Retina (tissue), 1 donor: ENCODE data around the gene LARP7.
A peak's percentile ranks its signal among the peaks of the same experiment; 100 is the strongest.
"Not testable (repeated sequence)": the region's sequence is repeated elsewhere in the genome, so short reads cannot be mapped to it uniquely, and the experiment has no call there.

Source experiments
- DNase-seq: peaks from one replicate; pipeline ENCODE4 v3.0.0-alpha.2; 2016

The LARP7 gene

DNA sequence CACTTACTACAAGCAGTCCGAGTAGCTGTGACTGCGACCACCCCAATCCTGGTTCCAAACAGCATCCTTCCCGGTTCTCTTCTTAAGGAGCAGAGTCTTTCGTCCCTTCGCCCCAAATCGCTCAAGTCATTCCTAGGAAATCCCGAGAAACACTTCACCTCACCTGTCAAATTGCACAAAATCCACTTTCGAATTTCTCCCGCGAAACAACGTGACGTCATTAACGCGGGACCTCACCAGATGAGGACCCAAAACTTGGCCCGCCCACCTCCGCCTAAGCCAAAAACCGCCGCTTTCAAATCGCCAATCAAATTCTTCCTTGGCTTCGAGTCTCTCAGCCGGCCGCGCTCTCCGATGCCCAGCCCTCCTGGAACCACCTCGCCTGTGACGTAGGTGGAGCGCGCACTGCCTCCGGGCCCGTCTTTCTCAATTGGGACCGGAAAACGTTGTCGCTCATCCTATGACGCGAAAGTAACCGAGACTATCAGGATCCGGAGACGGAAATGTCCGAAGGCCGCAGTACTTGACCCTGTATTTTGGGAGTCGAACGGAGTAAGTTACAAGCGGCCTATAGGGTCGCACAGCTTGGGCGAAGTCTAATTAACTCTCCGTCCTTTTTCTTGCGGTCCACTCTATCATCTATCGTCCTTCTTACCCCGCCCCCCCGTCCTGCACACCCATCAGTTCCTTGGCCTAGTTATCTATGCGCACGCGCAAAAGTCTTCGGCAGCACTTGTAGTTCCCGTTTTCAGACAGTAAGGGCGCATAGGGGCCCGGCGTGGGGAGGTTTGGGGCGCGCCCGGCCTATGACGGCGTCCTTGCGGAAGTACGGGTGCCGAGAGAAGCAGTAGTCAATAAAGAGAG, at the start of gene LARP7, which contains the start of gene ZGRF1:
Gene LARP7 (plus strand): TSS at position 456 of the 864 bp plus-strand sequence. CDS start 7,527 bp downstream, outside the sequence.
Gene ZGRF1 (minus strand): TSS at position 222 of the 864 bp plus-strand sequence. CDS start 3,733 bp downstream, outside the sequence.
- DNase-seq: peak; percentile 100

DNA sequence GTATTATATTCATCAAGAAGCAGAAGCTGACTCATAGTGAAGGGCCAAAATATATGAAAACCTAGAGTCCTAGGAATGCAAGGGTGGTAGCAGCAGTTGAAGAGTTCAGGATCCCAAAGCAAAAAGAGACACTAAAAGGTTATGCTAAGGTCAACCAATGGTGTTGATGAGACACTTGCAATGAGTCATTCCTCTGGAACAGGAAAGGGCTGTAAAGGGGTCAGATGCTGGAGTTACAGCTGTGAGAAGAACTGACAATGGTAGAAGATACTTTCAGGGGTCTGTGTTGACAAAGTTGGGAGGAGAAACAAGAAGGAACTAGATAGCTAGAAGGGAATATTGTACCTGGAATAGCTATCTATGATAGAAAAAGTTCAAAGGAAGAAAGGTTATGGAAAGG, 47.7 kb upstream of the LARP7 start:
- no peak for DNase-seq

- no peak for DNase-seq
Measured at GRCh38 chr4:112591593-112591992, 45.4 kb upstream of the LARP7 start.

DNA sequence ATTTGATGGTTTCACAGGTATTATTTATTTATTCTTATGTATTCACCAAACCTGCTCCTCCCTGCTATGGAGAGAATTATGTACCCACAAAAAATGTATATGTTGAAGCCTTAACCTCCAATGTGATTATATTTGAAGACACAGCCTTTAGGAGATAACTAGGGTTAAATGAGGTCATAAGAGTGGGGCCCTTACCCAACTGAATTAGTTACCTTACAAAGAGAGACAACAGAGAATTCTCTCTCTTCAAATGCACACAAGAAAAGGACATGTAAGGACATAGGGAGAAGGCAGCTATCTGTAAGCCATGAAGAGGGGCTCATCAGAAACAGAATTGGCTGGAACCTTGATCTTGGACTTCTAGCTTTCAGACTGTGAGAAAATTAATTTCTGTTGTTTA, 44.2 kb upstream of the LARP7 start:
- DNase-seq: no peak

DNA sequence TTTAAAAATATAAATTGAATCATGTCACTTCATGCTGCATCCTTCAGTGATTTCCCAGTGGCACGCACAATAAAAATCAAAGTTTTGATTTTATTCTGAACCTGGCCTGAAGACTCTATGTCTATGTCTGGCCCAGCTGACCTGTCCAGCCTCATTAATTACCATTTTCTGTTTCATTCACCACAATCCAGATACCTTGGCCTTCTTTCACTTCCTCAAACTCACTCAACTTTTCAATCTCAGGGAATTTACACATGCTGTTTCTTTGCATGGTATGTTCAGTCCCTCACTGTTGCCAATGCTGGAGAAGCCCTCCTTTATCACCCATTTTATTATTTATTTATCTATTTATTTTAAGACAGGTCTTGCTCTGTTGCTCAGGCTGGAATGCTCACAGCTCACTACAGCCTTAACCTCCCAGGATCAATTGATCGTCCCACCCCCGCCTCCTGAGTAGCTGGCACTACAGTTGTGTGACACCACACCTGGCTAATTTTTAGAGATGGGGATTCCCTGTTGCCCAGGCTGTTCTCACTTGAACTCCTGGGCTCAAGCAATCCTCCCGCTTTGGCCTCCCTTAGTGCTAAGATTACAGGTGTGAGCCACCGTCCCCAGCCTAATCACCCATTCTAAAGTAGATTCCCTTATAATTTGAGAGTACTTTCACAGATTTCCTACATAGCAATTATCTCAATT, 43.4 kb upstream of the LARP7 start:
- DNase-seq: no peak

DNA sequence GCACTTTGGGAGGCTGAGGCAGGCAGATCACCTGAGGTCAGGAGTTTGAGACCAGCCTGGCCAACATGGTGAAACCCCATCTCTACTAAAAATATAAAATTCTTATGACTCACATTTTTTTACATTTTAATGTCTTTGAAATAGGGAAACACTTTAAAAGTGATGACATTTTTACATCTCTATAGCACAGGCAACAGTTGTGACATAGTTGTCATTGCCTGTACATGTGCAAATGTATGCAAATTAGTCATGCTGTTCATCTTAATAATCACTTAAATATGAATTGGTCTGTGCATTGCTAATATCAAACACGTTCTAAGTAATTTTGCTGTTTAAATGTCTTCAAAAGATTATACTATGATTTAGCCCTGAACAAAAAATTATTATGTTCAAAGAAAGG, 42.0 kb upstream of the LARP7 start:
- DNase-seq: no peak

DNA sequence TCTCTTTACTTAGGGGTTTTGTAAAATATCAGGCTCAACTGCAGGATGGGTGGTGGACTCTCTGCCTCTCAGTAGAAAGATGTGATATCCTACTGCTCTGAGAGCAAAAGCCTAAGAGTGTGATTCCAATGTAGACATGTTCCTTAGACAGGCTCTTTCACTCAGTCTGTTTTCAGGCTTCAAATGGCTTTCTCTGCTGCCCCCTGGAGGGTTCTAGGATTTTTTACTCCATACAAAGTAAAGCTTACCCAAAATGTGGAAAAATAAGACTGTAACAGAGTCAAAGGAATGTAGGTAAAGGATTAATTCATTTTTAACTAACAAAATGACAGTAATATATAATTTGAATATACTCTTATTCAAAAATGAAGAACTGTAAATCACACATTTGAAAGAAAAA, 32.4 kb upstream of the LARP7 start:
- DNase-seq: peak; percentile 52

GRCh38 chr4:112612814-112613213, 24.1 kb upstream of the LARP7 start:
- not testable (repeated sequence) for DNase-seq

DNA sequence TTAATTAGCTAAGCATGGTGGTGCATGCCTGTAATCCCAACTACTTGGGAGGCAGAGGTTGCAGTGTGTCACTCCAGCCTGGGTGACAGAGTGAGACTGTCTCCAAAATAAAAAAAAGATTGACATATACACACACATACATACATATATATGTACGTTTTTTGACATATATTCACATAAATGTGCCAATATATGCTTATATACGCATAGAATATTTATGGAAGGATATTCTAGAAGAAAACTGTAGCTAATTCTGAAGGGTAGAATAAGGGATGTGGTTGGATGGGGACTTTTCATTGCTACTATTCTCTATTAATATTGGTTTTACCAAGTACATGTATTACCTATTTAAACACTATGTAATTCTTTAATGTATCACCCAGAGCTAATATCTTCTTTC, 20.0 kb upstream of the LARP7 start:
- no peak for DNase-seq

GRCh38 chr4:112626228-112626627, 10.7 kb upstream of the LARP7 start:
- no peak for DNase-seq

DNA sequence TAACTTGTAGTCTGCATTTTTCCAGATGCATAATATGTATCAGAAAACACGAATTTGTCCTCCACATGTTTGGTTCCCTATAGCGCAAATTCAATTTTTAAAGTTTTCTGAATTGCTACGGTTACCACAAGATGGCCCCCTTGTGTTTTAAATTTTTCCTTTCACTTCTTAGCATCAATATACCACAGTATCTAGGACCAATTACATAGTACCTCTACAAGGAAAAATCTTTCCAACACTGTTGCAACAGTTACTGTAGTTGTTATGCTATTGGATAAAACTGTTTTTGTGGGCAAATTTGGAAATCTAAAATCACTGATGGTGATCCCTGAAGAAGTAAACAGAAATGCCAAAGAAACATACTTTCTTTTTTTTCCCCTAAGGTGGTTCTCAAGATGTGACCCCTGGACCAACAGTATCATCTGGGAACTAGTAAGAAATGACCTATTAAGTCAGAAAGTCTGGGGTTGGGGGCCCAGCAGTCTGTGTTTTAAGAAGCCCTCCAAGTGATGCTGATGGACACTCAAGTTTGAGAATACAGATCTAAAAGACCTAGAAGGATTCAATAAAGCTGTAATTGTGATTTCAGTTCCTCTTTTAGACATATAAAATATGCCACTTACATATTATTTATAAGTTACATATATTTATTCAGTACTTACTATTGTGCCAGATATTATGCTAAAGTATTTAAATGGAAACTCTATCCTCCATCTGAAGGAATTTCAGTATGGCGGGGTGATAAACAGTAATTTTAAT, 3.3 kb upstream of the LARP7 start:
- peak; percentile 32 for DNase-seq

DNA sequence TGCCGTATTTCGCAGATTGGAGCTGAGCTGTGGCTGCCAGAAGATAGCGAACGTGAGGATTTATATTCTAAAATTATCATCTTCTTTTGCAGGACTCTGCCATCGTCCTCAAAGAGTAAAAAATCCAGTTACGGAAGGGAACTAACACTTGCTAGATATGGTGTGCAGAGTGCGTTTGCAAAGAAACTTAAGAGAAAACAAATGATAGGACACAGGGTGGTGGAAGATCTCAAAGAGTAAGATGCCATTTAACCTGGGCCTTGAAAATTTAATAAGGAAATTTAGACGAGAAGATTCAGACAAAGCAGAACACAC, 566 bp downstream of the LARP7 start:
- DNase-seq: no peak

- no peak for DNase-seq
Measured at GRCh38 chr4:112642526-112642925, 5.6 kb downstream of the LARP7 start.

GRCh38 chr4:112644595-112645535, 7.9 kb downstream of the LARP7 start:
- DNase-seq: not testable (repeated sequence)

DNA sequence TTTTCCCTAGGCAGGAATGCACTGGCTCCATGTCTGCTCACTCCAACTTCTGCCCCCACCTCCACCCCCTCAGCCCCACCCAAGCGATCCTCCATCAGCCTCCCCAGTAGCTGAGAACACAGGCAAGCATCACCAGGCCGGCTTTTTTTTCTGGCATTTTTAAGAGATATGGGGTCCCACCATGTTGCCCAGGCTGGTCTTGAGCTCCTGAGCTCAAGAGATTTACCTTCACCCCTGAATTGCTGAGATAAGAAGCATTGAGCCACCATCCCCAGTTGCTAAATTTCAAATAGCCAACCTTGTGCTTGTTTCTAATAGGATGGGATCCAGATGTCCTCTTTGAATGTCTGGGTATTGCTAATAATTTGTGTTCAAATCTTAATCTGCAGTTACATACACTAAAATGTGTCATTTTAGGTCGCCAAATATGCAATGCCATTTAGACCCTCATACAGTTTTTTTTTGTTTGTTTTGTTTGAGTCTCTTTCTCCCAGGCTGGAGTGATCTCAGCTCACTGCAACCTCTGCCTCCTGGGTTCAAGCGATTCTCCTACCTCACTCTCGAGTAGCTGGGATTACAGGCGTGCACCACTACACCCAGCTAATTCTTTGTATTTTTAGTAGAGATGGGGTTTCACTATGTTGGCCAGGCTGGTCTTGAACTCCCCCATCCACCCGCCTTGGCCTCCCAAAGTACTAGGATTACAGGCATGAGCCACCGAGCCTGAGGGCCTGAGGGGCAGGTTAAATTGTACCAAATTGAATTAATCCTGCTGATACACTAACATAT, 8.8 kb downstream of the LARP7 start:
- DNase-seq: no peak

DNA sequence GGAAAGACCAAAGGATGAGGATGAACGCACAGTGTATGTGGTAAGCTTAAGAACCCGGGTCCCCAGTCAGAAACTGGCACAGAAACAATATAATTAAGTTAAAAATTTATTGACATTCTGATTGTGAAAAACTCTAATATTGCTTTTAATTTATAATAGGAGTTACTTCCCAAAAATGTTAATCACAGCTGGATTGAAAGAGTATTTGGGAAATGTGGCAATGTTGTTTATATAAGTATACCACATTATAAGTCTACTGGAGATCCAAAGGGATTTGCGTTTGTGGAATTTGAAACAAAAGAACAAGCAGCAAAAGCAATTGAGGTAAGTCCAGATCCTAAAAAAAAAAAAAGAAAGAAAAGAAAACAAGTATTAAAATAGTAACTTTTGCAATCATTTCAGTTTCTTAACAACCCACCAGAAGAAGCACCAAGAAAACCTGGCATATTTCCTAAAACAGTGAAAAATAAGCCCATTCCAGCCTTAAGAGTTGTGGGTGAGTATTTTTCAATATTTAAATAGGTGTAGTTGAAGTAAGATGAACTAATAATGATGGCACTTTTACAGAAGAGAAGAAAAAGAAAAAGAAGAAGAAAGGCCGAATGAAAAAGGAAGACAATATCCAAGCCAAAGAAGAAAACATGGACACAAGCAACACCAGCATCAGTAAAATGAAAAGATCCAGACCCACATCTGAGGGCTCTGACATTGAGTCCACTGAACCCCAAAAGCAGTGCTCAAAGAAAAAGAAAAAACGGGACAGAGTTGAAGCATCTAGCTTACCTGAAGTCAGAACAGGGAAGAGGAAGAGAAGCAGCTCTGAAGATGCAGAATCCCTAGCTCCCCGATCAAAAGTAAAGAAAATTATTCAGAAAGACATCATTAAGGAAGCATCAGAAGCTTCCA, 9.9 kb downstream of the LARP7 start:
- DNase-seq: no peak

GRCh38 chr4:112647785-112648184, 10.8 kb downstream of the LARP7 start:
- no peak for DNase-seq

DNA sequence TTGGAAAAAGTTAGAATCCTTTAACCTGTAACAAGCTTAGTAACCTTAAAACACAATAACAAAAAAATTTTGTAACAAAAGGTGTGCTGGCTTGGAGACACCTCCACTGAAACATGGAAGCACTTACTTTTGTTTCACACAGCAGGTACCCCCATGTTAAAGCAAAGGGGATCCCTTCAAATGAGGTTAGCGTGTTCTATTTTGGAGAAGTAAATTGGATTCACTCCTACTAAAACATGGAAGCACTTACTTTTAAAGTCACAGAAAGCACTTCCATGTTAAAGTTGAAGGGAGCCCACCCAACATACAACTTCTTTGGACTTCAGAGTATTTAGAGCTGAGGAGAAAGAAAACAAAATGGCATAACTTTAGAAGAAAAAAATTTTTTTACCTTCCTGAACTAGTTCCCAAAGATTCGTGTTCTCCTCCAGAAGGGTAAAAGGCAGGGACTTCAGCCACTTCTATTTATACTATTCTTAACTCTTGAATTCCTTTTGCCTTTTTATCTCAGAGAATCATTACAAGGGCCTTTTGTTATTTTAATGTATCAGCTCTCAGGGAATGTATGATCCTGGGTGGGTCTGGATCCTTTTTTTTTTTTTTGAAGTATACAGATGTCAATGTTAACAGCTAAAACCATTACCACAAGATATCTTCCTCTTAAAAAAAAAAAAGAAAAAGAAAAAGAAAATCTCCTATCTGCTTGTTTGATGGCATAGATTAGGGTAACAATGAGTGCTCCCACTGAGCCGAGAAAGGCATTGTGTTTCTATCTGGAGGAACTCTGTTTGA, 11.5 kb downstream of the LARP7 start:
- no peak for DNase-seq

- DNase-seq: no peak
Measured at GRCh38 chr4:112649055-112649408, 12.1 kb downstream of the LARP7 start.

- DNase-seq: no peak
Measured at GRCh38 chr4:112650332-112650731, 13.4 kb downstream of the LARP7 start.
